Left colon (tissue), 2 donors: ENCODE data around the gene PCCB. TPM values are rescaled to one million over a fixed set of nuclear protein-coding genes. Genes with fewer than 3 reads are reported as not detected.
"Not testable (repeated sequence)": the region's sequence is repeated elsewhere in the genome, so short reads cannot be mapped to it uniquely, and the experiment has no call there.

Experiments
- ATAC-seq: fragments of 200-7000 bp; cut with Tn5 transposase; one replicate; pipeline ENCODE4 v1.9.1; 2020; ENCODE audit warnings: mild to moderate bottlenecking, moderate library complexity
- DNase-seq, 2 donors: peaks; one replicate each; pipeline ENCODE4 v3.0.0-alpha.2; 2020
- intact Hi-C, 2 donors: fragments of 100-400 bp; cut with DNase I in 1 of 2; cut with micrococcal nuclease in 1 of 2; formaldehyde crosslinking; loops; one replicate each; pipeline versions ENCODE4 v1.11.2 to v1.14.0; 2022; cut with DNase I, micrococcal nuclease
- long read RNA-seq: library from polyadenylated mRNA; unstranded; transcript quantifications from one replicate; pipeline ENCODE4 v2.0.0, GENCODE V29; 2021
- total RNA-seq, 2 donors: library from RNA; stranded (reverse); fragmentation: NEBNext Ultra II Directional; extraction: Animal tissue kit (Norgen Biotek cat#: 25700); gene quantifications; one replicate each; pipeline ENCODE4 v1.2.1, GENCODE V29; 2021
- donor health status: DM: no; HTN: no; CAD: no.
- donor health status: DM: yes; HTN: yes; CAD: no.

PCCB gene
- total RNA-seq, result 10 to 100 TPM; 53.0 to 59.1 TPM
- long read RNA-seq, full-length matches to known transcripts, result 166 of 189 reads
- long read RNA-seq, partial matches to known transcripts, result 13 of 189 reads
- long read RNA-seq, other reads (novel, unspliced or antisense), result 10 of 189 reads

DNA sequence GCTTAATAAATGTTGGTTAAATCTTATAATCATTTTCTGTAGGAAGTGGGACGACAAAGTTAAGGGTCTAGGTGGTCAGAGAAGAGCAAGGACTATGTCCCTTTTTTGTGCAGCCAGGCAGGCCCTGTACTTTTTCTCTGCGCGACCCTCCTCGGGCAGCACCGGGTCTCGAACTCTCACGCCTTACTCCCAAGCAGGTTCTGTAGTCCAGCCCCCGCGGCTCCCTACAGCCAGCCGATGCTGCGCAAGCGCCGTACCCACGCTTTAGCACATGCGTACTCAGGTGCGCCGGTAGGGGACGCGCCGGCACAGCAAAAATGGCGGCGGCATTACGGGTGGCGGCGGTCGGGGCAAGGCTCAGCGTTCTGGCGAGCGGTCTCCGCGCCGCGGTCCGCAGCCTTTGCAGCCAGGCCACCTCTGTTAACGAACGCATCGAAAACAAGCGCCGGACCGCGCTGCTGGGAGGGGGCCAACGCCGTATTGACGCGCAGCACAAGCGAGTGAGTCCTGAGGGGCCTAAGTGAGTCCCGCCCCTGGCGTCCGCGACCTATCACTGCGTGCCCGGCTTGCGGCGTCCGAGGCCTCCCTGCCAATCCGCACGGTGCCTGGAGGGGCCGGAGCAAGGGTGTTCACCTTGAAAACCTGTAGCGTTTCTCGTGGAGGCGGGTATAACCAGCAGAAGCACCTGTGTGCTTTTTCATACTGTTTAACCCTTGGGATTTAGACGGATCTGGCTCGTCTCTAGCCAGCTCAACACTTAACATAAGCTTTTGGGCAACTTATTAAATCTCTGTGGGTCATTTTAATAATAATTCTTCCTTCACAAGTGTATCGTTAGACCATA, at the start of gene PCCB:
TSS of gene PCCB (plus strand) at position 282 of the 844 bp plus-strand sequence. CDS start at position 318, 36 bp downstream.
- intact Hi-C loops, result loop anchor here in 1 of 2 donors (10.0 kb wide), 2 partner anchors 55 to 165 kb away; partner anchors contain the start of gene MSL2
- DNase-seq (peak; percentile 96), ATAC-seq (peak; percentile 98)

DNA sequence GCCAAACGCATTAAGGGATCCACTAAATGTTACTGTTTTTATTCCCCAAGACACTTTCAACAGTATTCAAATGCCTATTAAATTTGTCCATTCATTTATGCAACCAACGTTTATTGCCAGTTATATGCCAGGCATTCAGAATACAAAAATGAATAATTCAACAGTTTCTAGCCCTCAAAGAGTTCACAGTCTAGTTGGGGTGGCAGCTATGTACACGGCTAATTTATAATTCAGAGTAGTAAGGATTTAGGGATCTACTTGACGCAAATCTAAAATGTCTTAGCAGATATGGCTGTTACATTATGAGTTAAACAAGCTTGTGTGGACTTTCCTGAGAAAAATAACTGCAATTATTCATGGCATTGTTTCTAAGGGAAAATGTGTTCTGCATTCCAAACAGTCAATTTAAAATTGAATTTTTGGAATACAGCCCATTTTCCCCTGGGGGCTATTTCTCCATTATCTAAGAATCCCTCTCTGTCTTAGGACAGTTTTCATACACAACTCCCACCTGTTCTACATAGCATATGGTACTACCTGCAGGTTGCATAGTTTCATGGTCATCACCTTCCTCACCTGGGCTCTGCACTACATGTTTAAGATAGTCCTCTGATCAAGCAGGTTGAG, 42.5 kb upstream of the PCCB start:
- intact Hi-C loops, result no loop called here
- DNase-seq, result no peak
- ATAC-seq, result no peak

- no peak for DNase-seq
- no peak for ATAC-seq
- intact Hi-C loops, result no loop called here
These were observed 40.2 kb upstream of the PCCB start for GRCh38 chr3:136209921-136210320.

DNA sequence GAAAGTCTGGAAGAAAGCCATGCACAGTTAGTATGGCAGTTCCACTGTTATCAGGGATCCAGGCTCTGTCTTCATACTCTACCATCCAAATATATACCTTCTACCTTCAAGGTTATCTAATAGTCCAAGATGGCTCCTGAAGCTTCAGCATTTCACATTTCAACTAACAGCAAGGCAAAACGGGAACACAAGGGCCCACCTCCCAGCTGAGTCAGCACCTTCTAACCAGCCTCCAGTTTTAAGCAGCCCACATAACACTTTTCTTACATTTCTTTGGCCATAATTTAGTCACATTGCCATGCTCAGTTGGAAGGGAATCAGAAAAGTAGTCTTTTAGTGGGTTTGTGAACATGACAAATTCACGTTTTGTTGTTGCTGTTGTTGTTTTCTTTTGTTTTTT, 38.6 kb upstream of the PCCB start:
- intact Hi-C loops, result no loop called here
- DNase-seq, result no peak
- no peak for ATAC-seq

DNA sequence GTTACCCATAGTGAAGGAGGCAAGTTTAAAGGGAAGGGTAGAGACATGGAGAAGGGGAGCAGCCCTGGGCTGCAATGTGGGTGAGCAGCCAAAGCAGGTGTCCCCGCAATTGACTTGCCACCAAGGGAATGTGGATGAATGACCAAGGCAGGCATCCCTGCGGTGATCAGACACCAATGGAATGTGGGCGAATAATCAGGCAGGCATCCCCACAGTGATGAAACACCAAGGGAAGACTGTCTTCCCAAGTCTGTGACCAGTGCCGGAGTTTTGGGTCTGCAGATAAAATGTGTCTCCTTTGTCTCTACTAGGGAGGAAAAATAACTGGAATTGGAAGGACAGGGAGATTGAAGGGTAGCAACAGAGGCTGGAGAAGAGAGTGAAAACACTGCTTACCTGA, 27.4 kb upstream of the PCCB start:
- ATAC-seq, intact Hi-C loops, DNase-seq: not testable (repeated sequence)

- ATAC-seq, result no peak
- intact Hi-C loops, result no loop called here
These were observed 17.7 kb upstream of the PCCB start for GRCh38 chr3:136232413-136232812.

DNA sequence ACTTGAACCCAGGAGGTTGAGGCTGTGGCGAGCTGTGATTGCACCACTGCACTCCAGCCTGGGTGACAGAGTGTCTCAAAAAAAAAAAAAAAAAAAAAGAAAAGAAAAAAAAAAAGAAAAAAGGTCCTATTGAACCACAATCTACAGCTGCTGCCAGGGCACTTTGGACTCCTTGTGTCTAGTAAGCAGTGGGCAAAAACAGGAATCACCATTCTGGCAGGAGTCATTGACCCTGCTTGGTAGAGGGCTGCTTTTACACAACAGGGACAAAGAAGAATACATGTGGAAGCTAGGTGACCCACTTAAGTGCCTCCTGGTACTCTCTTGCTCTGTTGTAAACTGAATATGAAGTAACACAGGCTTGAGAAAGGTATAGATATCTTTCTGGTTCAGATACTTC, 14.6 kb upstream of the PCCB start:
- DNase-seq (no peak), ATAC-seq (no peak)
- intact Hi-C loops, result no loop called here

More at GRCh38 chr3:136232413-136232812, 17.7 kb upstream of the PCCB start:
- no peak for DNase-seq

DNA sequence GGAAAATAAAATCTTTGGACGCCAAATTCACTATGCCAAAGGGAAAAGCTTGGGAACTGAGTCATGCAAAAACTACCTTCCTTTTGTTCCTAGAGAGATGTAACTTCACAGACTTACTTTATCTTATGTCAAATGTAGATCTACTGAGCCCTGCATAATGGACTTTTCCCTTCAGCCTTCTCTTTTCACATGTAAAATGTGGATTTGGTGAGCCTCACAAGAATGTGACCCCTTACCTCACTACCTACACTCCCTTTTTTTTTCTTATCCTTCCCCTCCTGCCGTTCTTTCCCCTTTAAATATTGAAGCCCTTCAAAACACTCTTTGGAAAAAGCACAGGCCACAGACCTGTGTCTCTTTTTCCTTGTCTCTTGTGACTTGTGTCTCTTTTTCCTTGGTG, 14.0 kb upstream of the PCCB start:
- ATAC-seq (no peak), DNase-seq (no peak)
- intact Hi-C loops, result no loop called here

DNA sequence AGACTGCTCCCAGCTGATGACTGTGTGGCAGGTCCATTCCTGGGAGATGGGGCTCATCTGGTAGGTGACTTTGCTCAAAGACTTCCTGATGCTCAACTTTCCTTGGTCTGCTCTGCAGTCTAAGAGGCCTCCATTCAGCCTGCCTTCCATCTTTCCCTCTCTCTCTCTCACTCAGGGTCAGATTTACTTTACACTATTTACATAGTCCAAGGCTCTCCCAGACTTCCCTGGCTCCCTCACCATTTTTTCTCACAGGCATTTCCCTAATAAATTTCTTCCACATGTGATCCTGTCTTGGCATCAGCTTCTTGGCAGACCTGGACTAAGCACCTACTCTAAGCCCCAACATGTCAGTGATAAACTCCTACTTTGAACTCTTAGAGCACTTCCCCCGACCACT, 13.0 kb upstream of the PCCB start:
- intact Hi-C loops, result no loop called here
- no peak for ATAC-seq

GRCh38 chr3:136237961-136238649, 12.0 kb upstream of the PCCB start:
- no peak for DNase-seq
- intact Hi-C loops, result no loop called here
- no peak for ATAC-seq

More for the DNA sequence above, 13.0 kb upstream of the PCCB start:
- no peak for DNase-seq

GRCh38 chr3:136239094-136239493, 11.0 kb upstream of the PCCB start:
- peak; percentile 60 for ATAC-seq
- DNase-seq, result no peak
- intact Hi-C loops, result no loop called here

DNA sequence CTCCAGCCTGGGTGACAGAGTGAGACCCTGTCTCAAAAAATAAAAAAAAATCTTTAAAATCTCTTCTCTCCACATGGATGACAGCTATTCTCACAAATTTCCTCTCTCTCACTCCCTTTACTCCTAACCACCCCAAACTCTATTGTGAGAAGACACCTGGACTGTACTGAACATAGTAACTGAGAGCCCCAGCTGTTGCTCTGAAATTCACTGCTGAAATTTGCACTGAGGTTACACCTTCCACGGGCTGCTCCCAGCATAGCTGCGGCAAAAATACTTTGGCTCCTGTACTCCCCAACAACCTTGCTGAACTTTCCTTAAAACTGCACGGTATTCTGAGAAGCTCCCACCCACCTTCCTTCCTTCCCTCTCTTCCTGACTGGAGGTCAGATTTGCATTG, 4.4 kb upstream of the PCCB start:
- intact Hi-C loops, result no loop called here
- ATAC-seq, result no peak
- DNase-seq, result no peak

DNA sequence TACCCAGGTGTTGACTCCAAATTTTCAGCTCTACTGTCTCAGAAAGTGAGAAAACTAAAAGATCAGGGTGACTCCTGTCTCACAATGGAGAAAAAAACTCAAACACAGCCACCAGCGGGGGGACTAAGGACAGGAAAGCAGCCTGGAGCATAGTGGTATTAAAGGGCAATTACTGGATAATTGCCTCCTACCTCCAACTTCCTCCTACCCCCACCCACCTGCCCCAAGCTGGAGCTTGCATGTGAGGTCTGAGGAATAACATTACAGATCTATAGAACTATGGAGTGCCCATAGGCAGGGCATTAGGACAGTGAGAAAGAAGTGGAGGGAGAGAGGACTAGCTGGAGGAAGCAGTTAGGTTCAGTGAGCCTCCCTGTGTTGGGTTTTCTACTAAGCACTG, 2.7 kb upstream of the PCCB start:
- no peak for DNase-seq
- no peak for ATAC-seq
- intact Hi-C loops, result no loop called here

DNA sequence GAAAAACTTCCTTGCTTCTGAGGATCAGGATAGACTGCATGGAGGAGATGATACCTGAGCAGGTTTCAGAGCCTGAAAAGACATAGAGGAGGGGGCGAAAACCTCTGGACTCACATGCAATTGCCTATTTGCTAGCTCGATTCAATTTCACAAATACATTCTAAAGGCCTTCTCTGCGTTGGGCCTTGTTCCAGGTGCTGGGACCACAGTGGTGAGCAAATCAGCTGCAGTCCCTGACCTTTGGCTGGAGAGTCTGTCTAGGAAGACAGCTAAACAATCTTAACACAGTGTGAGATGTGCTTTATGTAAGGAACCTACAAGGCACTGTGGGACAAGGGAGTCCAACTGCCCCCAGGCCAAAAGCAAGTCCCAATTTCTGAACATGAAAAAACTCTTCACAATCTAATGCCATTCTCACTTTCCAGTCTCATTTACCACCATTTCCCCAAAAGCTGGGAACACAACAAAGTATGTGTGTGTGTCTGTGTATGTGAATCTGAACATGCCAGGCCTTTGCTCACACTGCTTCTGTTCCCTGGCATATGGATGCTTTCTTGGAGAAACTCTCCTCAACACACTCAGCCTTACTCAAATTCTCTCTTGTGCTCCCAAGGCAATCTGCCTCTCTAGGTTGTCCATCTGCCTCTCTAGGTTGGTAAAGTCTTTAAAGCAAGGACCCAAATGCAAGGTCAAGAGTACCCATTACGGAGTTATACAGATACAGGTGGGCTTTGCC, 2.1 kb upstream of the PCCB start:
- intact Hi-C loops, result no loop called here
- no peak for ATAC-seq

GRCh38 chr3:136249091-136249490, 1.0 kb upstream of the PCCB start:
- ATAC-seq (no peak), DNase-seq (no peak)
- intact Hi-C loops, result no loop called here

More for the DNA sequence above, 2.1 kb upstream of the PCCB start:
- no peak for DNase-seq

GRCh38 chr3:136249593-136249992, 547 bp upstream of the PCCB start:
- intact Hi-C loops, result no loop called here
- DNase-seq (peak in 1 of 2 donors; percentile 8), ATAC-seq (no peak)

- peak; percentile 68 to 77 for DNase-seq
- intact Hi-C loops, result loop anchor here in 1 of 2 donors (10.0 kb wide), 2 partner anchors 56 to 166 kb away; partner anchors contain the start of gene MSL2
- peak; percentile 21 for ATAC-seq
These were observed 842 bp downstream of the PCCB start for GRCh38 chr3:136250903-136251460.

- intact Hi-C loops, result loop anchor here in 1 of 2 donors (10.0 kb wide), 2 partner anchors 57 to 167 kb away; partner anchors contain the start of gene MSL2
- no peak for ATAC-seq
These were observed 1.4 kb downstream of the PCCB start for GRCh38 chr3:136251511-136251910.

More at GRCh38 chr3:136251511-136251910, 1.4 kb downstream of the PCCB start:
- no peak for DNase-seq
